PC-3 (cell line): ENCODE data around the gene SOX18.

Experiments used
- EZH2 ChIP-seq: fragments of 300-600 bp; sonication (generic); IDR thresholded peaks from one replicate; pipeline ENCODE4 v1.6.1; 2017; ENCODE audit warnings: antibody characterized with exemption, mild to moderate bottlenecking, low read length; ENCODE audit not compliant: unreplicated experiment
- TF ChIP-seq, protein P1 (sequence below): fragments of 300-600 bp; sonication (generic); conservative IDR thresholded peaks from 2 replicates; pipeline ENCODE4 v1.5.1; 2017; ENCODE audit warnings: antibody characterized with exemption, low read depth, mild to moderate bottlenecking, low read length

- TF ChIP-seq, protein P1, sequence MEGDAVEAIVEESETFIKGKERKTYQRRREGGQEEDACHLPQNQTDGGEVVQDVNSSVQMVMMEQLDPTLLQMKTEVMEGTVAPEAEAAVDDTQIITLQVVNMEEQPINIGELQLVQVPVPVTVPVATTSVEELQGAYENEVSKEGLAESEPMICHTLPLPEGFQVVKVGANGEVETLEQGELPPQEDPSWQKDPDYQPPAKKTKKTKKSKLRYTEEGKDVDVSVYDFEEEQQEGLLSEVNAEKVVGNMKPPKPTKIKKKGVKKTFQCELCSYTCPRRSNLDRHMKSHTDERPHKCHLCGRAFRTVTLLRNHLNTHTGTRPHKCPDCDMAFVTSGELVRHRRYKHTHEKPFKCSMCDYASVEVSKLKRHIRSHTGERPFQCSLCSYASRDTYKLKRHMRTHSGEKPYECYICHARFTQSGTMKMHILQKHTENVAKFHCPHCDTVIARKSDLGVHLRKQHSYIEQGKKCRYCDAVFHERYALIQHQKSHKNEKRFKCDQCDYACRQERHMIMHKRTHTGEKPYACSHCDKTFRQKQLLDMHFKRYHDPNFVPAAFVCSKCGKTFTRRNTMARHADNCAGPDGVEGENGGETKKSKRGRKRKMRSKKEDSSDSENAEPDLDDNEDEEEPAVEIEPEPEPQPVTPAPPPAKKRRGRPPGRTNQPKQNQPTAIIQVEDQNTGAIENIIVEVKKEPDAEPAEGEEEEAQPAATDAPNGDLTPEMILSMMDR: no peak
- TF ChIP-seq EZH2: no peak
These were observed 30.0 kb upstream of the SOX18 start, which contains the start of gene RGS19 for GRCh38 chr20:64079273-64080012.
